ENCODE results near the gene ZNF219.

The ZNF219 gene

DNA sequence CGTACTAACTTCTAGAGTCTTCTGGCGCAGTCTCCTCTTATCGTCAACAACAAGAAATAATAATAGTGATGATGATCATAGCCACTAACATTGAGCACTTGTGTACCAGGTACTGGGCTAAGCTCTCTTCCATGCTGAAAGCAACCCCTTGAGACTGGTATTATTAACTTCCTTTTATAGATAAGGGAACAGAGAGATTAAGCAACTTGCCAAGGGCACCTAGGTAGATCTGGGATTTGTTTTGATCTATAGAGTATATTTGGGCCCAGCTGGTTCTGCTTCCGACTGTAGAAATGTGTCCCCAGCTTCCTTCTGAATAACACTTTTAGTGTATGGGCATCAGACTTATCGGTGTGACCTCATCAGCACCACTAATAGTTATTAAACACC lies 1.1 kb upstream of the ZNF219 start:
- H3K79me2 ChIP-seq (ENCODE audit: insufficient read depth, low read length) = peaks cover 21% of the 10 kb centered on the region
- peaks cover 55% of the 10 kb centered on the region for H3K4me1 ChIP-seq (ENCODE audit: insufficient read depth, low read length)
- H3K27ac ChIP-seq (ENCODE audit: low read length) = peak overlapping the region; percentile 80
- no peaks in the 10 kb centered on the region for H3K36me3 ChIP-seq (ENCODE audit: insufficient read depth, low read length)
- DNase-seq (no peak), ATAC-seq (ENCODE audit: insufficient read depth, low read depth) (no peak)
- H2AFZ ChIP-seq (ENCODE audit: low read depth, low read length) = no peak overlapping the region
- peak overlapping the region; percentile 90 for H3K4me2 ChIP-seq (ENCODE audit: insufficient read depth, low read length)
- no peaks in the 10 kb centered on the region for H3K9me3 ChIP-seq (ENCODE audit: insufficient read depth, low read length, severe bottlenecking)
- no peaks in the 10 kb centered on the region; the same call in 1 of the 2 replicates for H4K20me1 ChIP-seq (ENCODE audit: insufficient read depth, low read length)
- H3K27me3 ChIP-seq (ENCODE audit: insufficient read depth, low read length, poor library complexity) = no peaks in the 10 kb centered on the region
- H3K4me3 ChIP-seq (ENCODE audit: low read depth in 1 of 2, low read length in 2 of 2) = peak overlapping the region in 1 of 2 experiments; percentile 73; a peak in 3 of 4 replicates
- peak overlapping the region; percentile 69 for H3K9ac ChIP-seq (ENCODE audit: low read depth, low read length)
- TF ChIP-seq, protein P1, sequence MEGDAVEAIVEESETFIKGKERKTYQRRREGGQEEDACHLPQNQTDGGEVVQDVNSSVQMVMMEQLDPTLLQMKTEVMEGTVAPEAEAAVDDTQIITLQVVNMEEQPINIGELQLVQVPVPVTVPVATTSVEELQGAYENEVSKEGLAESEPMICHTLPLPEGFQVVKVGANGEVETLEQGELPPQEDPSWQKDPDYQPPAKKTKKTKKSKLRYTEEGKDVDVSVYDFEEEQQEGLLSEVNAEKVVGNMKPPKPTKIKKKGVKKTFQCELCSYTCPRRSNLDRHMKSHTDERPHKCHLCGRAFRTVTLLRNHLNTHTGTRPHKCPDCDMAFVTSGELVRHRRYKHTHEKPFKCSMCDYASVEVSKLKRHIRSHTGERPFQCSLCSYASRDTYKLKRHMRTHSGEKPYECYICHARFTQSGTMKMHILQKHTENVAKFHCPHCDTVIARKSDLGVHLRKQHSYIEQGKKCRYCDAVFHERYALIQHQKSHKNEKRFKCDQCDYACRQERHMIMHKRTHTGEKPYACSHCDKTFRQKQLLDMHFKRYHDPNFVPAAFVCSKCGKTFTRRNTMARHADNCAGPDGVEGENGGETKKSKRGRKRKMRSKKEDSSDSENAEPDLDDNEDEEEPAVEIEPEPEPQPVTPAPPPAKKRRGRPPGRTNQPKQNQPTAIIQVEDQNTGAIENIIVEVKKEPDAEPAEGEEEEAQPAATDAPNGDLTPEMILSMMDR (IDR thresholded peaks at IDR 0.05; ENCODE audit: borderline replicate concordance, extremely low read depth, low read length, poor library complexity, severe bottlenecking) = no peak
- TF ChIP-seq EZH2 (IDR thresholded peaks at IDR 0.05; ENCODE audit: borderline replicate concordance, low read depth, low read length, severe bottlenecking) = no peak

DNA sequence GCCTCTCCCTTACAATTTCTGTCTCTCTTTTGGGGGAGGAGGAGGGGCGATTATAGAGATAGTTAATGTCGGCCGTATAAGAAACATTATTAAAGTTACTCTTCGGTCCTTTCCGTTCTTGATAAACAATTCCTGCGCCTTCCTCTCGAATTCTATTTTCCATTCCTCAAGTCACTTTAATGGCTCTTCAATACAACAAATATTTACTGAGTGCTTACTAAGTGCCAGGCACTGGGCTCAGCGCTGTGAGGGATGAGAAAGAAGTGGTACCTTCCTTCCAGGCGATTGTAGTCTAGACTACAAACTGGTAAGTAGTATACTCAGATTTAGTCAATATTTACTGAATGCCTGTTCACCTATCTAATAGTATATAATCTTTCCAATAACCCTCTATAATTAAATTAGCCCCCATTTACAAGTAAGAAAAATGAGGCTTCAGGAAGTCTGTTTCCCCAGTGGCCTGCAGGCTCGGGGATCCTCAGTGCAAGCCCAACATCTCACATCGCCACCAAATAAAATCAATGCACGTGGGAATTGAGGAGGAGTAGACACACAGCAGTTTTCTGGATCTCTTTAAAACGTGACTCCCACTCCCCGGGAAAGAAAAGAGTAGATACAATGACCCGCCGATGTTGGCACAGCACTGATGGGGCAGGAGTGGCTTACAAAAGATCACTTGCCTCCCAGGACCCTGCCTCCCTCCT lies 589 bp upstream of the ZNF219 start:
- H3K79me2 ChIP-seq (ENCODE audit: insufficient read depth, low read length) = peaks cover 17% of the 10 kb centered on the region
- H3K4me3 ChIP-seq (ENCODE audit: low read depth in 1 of 2, low read length in 2 of 2) = peak overlapping the region; percentile 73 to 79
- H4K20me1 ChIP-seq (ENCODE audit: insufficient read depth, low read length) = no peaks in the 10 kb centered on the region; the same call in 1 of the 2 replicates
- H3K9ac ChIP-seq (ENCODE audit: low read depth, low read length) = peak overlapping the region; percentile 69
- DNase-seq (no peak), ATAC-seq (ENCODE audit: insufficient read depth, low read depth) (no peak)
- H3K4me1 ChIP-seq (ENCODE audit: insufficient read depth, low read length) = peaks cover 53% of the 10 kb centered on the region
- H3K27ac ChIP-seq (ENCODE audit: low read length) = peak overlapping the region; percentile 80
- H3K9me3 ChIP-seq (ENCODE audit: insufficient read depth, low read length, severe bottlenecking) = no peaks in the 10 kb centered on the region
- no peaks in the 10 kb centered on the region for H3K27me3 ChIP-seq (ENCODE audit: insufficient read depth, low read length, poor library complexity)
- peak overlapping the region; percentile 76 for H2AFZ ChIP-seq (ENCODE audit: low read depth, low read length)
- TF ChIP-seq, protein P1 (IDR thresholded peaks at IDR 0.05; ENCODE audit: borderline replicate concordance, extremely low read depth, low read length, poor library complexity, severe bottlenecking) = no peak
- no peak for TF ChIP-seq EZH2 (IDR thresholded peaks at IDR 0.05; ENCODE audit: borderline replicate concordance, low read depth, low read length, severe bottlenecking)
- no peaks in the 10 kb centered on the region for H3K36me3 ChIP-seq (ENCODE audit: insufficient read depth, low read length)
- H3K4me2 ChIP-seq (ENCODE audit: insufficient read depth, low read length) = peak overlapping the region; percentile 90

DNA sequence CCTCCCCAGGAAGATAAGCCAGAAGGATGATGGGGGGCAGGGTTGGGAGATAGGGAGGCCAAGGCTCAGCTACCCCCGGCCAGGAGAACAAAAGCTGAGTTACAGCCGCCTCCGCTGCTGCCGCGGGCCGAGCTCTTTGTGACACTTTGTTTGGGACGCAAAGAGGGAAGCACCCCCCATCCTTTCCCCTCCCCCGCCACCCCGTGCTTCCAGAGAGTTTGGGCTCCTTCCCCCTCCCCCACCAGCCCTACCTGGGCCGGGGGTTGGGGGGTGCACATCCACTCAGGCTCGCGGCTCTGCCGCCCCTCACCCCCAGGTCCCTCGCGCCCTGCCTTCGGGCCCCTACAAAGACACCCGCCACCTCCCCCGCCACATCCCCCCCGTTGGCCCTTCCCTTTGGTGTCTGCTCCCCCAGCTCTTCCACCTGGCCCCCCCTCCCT lies 799 bp downstream of the ZNF219 start:
- Histone ChIP-seq H3K79me2 (ENCODE audit: insufficient read depth, low read length) (peaks cover 10% of the 10 kb centered on the region), H3K4me3 (ENCODE audit: low read depth in 1 of 2, low read length in 2 of 2) (peak overlapping the region in 1 of 2 experiments; percentile 34; a peak in 2 of 4 replicates), H4K20me1 (ENCODE audit: insufficient read depth, low read length) (no peaks in the 10 kb centered on the region; the same call in 1 of the 2 replicates), H3K36me3 (ENCODE audit: insufficient read depth, low read length) (peaks cover 5% of the 10 kb centered on the region; the same call in 1 of the 2 replicates), H3K27me3 (ENCODE audit: insufficient read depth, low read length, poor library complexity) (no peaks in the 10 kb centered on the region), H2AFZ (ENCODE audit: low read depth, low read length) (no peak overlapping the region), H3K9ac (ENCODE audit: low read depth, low read length) (peak overlapping the region; percentile 23; the same call in 1 of the 2 replicates), H3K4me2 (ENCODE audit: insufficient read depth, low read length) (peak overlapping the region; percentile 49), H3K4me1 (ENCODE audit: insufficient read depth, low read length) (peaks cover 52% of the 10 kb centered on the region), H3K9me3 (ENCODE audit: insufficient read depth, low read length, severe bottlenecking) (no peaks in the 10 kb centered on the region), H3K27ac (ENCODE audit: low read length) (no peak overlapping the region)
- ATAC-seq (ENCODE audit: insufficient read depth, low read depth) = peak; percentile 16
- no peak for DNase-seq
- TF ChIP-seq EZH2 (IDR thresholded peaks at IDR 0.05; ENCODE audit: borderline replicate concordance, low read depth, low read length, severe bottlenecking) = no peak
- TF ChIP-seq, protein P1 (IDR thresholded peaks at IDR 0.05; ENCODE audit: borderline replicate concordance, extremely low read depth, low read length, poor library complexity, severe bottlenecking) = no peak
